RKO (cell line): Measurements from ENCODE around the gene TDRD10.

Experiments used
- DNase-seq: peaks from one replicate; pipeline ENCODE4 v3.0.0-alpha.2; 2016; ENCODE audit warnings: low spot score

The TDRD10 gene

GRCh38 chr1:154502066-154502743, at the start of gene TDRD10, which contains the start of gene SHE:
TSS of gene TDRD10 (plus strand) at chr1:154502219. CDS start at chr1:154506904, 4,685 bp downstream.
TSS of gene SHE (minus strand) at chr1:154502412. CDS start at chr1:154502026, 386 bp downstream.
- DNase-seq = no peak

- no peak for DNase-seq
These were observed 48.9 kb upstream of the TDRD10 start for GRCh38 chr1:154453161-154453560.

GRCh38 chr1:154453574-154454352, 48.3 kb upstream of the TDRD10 start:
- DNase-seq = no peak

- no peak for DNase-seq
These were observed 47.5 kb upstream of the TDRD10 start for GRCh38 chr1:154454386-154455120.

GRCh38 chr1:154456631-154457030, 45.4 kb upstream of the TDRD10 start:
- DNase-seq = no peak

GRCh38 chr1:154459080-154459479, 42.9 kb upstream of the TDRD10 start:
- no peak for DNase-seq

GRCh38 chr1:154460695-154461260, 41.2 kb upstream of the TDRD10 start:
- no peak for DNase-seq

- no peak for DNase-seq
These were observed 38.5 kb upstream of the TDRD10 start for GRCh38 chr1:154463512-154463990.

GRCh38 chr1:154465621-154466195, 36.3 kb upstream of the TDRD10 start:
- no peak for DNase-seq

GRCh38 chr1:154466206-154466605, 35.8 kb upstream of the TDRD10 start:
- no peak for DNase-seq

GRCh38 chr1:154466921-154467417, 35.0 kb upstream of the TDRD10 start:
- DNase-seq = no peak

- no peak for DNase-seq
These were observed 34.5 kb upstream of the TDRD10 start for GRCh38 chr1:154467434-154468102.

GRCh38 chr1:154468535-154469250, 33.3 kb upstream of the TDRD10 start:
- no peak for DNase-seq

- no peak for DNase-seq
These were observed 32.0 kb upstream of the TDRD10 start for GRCh38 chr1:154469844-154470560.

GRCh38 chr1:154471304-154471703, 30.7 kb upstream of the TDRD10 start:
- DNase-seq = no peak

- no peak for DNase-seq
These were observed 27.2 kb upstream of the TDRD10 start for GRCh38 chr1:154474802-154475201.

GRCh38 chr1:154476791-154477190, 25.2 kb upstream of the TDRD10 start:
- no peak for DNase-seq

- DNase-seq = no peak
These were observed 24.0 kb upstream of the TDRD10 start for GRCh38 chr1:154478013-154478412.

GRCh38 chr1:154478639-154479038, 23.4 kb upstream of the TDRD10 start:
- no peak for DNase-seq
